Right ventricle myocardium inferior (tissue), 1 donor: ENCODE measurements around the gene TMEM244. TPM values are rescaled to one million over a fixed set of nuclear protein-coding genes. Genes with fewer than 3 reads are reported as not detected.
"Not testable (repeated sequence)": the region's sequence is repeated elsewhere in the genome, so short reads cannot be mapped to it uniquely, and the experiment has no call there.

Experiments
- ATAC-seq: fragments of 200-7000 bp; cut with Tn5 transposase; one replicate; pipeline ENCODE4 v1.9.1; 2020; ENCODE audit warnings: mild to moderate bottlenecking, moderate library complexity
- DNase-seq: peaks from one replicate; pipeline ENCODE4 v3.0.0; 2021; ENCODE audit errors: missing footprints
- intact Hi-C: fragments of 100-400 bp; cut with DNase I; formaldehyde crosslinking; loops from one replicate; pipeline ENCODE4 v1.11.0; 2022
- total RNA-seq: library from RNA; stranded (reverse); fragmentation: NEBNext Ultra II Directional; extraction: Animal tissue kit (Norgen Biotek cat#: 25700); gene quantifications from one replicate; pipeline ENCODE4 v1.2.1, GENCODE V29; 2021
- donor health status: DM: no; HTN: yes; CAD: no; lungs with severe emphysema.

TMEM244 gene
- total RNA-seq, 1 donor from 2014 or later, result not detected

- intact Hi-C loops, result no loop called here
- DNase-seq (no peak), ATAC-seq (no peak)
Measured at GRCh38 chr6:129874837-129875236, 13.7 kb upstream of the TMEM244 start.

- ATAC-seq, result no peak
- intact Hi-C loops, result no loop called here
- DNase-seq, result no peak
Measured at GRCh38 chr6:129872586-129872985, 11.5 kb upstream of the TMEM244 start.

GRCh38 chr6:129871221-129871620 lies 10.1 kb upstream of the TMEM244 start:
- intact Hi-C loops, result no loop called here
- ATAC-seq, result no peak
- no peak for DNase-seq

GRCh38 chr6:129867403-129867802 lies 6.3 kb upstream of the TMEM244 start:
- no peak for ATAC-seq
- DNase-seq, result no peak
- intact Hi-C loops, result no loop called here

- ATAC-seq, result no peak
- intact Hi-C loops, result no loop called here
- no peak for DNase-seq
Measured at GRCh38 chr6:129866688-129867087, 5.6 kb upstream of the TMEM244 start.

GRCh38 chr6:129866256-129866655 lies 5.1 kb upstream of the TMEM244 start:
- DNase-seq (no peak), ATAC-seq (no peak)
- intact Hi-C loops, result no loop called here

- no peak for ATAC-seq
- no peak for DNase-seq
- intact Hi-C loops, result no loop called here
Measured at GRCh38 chr6:129865013-129865412, 3.9 kb upstream of the TMEM244 start.

GRCh38 chr6:129863664-129864063 lies 2.5 kb upstream of the TMEM244 start:
- ATAC-seq, result no peak
- intact Hi-C loops, result no loop called here
- no peak for DNase-seq

- no peak for ATAC-seq
- intact Hi-C loops, result no loop called here
- no peak for DNase-seq
Measured at GRCh38 chr6:129859524-129859923, 1.6 kb downstream of the TMEM244 start.

GRCh38 chr6:129857838-129858237 lies 3.3 kb downstream of the TMEM244 start:
- intact Hi-C loops, result no loop called here
- DNase-seq (no peak), ATAC-seq (no peak)

GRCh38 chr6:129853996-129854711 lies 7.0 kb downstream of the TMEM244 start:
- intact Hi-C loops, result no loop called here
- no peak for DNase-seq
- no peak for ATAC-seq

GRCh38 chr6:129852257-129852858 lies 8.8 kb downstream of the TMEM244 start:
- no peak for DNase-seq
- intact Hi-C loops, result no loop called here
- no peak for ATAC-seq

GRCh38 chr6:129849456-129849855 lies 11.7 kb downstream of the TMEM244 start:
- DNase-seq (no peak), ATAC-seq (no peak)
- intact Hi-C loops, result no loop called here

- DNase-seq (no peak), ATAC-seq (no peak)
- intact Hi-C loops, result no loop called here
Measured at GRCh38 chr6:129846761-129847160, 14.4 kb downstream of the TMEM244 start.

GRCh38 chr6:129845696-129846095 lies 15.4 kb downstream of the TMEM244 start:
- intact Hi-C loops, result no loop called here
- ATAC-seq (no peak), DNase-seq (no peak)

GRCh38 chr6:129844118-129844891 lies 16.8 kb downstream of the TMEM244 start:
- ATAC-seq (no peak), DNase-seq (no peak)
- intact Hi-C loops, result no loop called here

GRCh38 chr6:129843573-129843972 lies 17.5 kb downstream of the TMEM244 start:
- ATAC-seq, result no peak
- DNase-seq, result no peak
- intact Hi-C loops, result no loop called here

- ATAC-seq (no peak), DNase-seq (no peak)
- intact Hi-C loops, result no loop called here
Measured at GRCh38 chr6:129842881-129843409, 18.2 kb downstream of the TMEM244 start.

GRCh38 chr6:129842137-129842536 lies 19.0 kb downstream of the TMEM244 start:
- ATAC-seq (no peak), DNase-seq (no peak)
- intact Hi-C loops, result no loop called here

GRCh38 chr6:129839562-129839961 lies 21.6 kb downstream of the TMEM244 start:
- intact Hi-C loops, ATAC-seq, DNase-seq: not testable (repeated sequence)
